Measurements from ENCODE around the gene GJC3.
"Not testable (repeated sequence)": the region's sequence is repeated elsewhere in the genome, so short reads cannot be mapped to it uniquely, and the experiment has no call there.

GRCh38 chr7:99973817-99974216, 44.4 kb upstream of the GJC3 start:
- not testable (repeated sequence) for TF ChIP-seq CREB5 (CRISPR knock-in tag; IDR thresholded peaks at IDR 0.05; ENCODE audit: low read depth); ZNF8 (CRISPR knock-in tag; IDR thresholded peaks at IDR 0.05); ARNTL (CRISPR knock-in tag; IDR thresholded peaks at IDR 0.05; ENCODE audit: borderline replicate concordance, low read depth); ISL1 (CRISPR knock-in tag; IDR thresholded peaks at IDR 0.05); PATZ1 (CRISPR knock-in tag; IDR thresholded peaks at IDR 0.05; ENCODE audit: borderline replicate concordance); ZFP3 (CRISPR knock-in tag; IDR thresholded peaks at IDR 0.05); ZC3H10 (CRISPR knock-in tag; IDR thresholded peaks at IDR 0.05)

Measured in SK-N-SH treated with all-trans-retinoic acid at 6 μM for 48 hours (cell line).